ENCODE data around the gene SEMA3F.
"Not testable (repeated sequence)": the region's sequence is repeated elsewhere in the genome, so short reads cannot be mapped to it uniquely, and the experiment has no call there.

Gene SEMA3F

DNA sequence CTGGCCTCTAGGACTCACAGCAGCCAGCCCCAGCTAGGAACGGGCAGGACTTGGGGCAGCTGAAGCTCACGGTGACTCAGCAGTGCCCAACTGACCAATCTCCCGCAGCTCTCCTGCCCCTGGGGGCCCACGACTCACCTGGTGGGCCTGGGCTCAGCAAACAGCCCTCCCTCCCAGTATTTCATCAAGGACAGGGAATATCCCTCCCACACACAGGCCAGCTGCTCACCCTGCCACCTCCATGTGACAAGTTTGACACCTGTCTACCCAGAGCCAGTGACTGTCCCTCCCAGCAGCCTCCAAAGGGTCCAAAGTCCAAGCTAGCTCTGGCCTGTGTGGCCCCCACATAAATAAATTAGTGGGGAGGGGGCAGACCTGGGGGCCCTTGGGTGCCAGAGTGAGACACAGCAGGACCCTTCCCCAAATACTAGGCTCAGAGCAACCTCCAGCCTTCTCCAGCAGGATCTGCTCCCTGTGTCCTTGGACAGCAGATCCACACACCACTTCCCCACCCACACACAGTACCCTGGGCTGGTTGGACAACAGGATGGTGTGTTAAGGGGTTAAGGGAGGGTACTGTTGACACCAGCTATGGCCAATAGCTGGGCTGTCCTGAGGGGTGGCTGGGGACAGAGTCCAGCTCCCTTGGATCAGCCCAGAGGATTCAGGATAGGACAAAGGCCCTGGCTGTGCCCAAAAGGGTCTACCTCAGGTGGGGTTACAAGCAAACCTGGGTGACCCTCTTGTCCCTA is 40.6 kb downstream of the SEMA3F start:
- DNase-seq = no peak

DNA sequence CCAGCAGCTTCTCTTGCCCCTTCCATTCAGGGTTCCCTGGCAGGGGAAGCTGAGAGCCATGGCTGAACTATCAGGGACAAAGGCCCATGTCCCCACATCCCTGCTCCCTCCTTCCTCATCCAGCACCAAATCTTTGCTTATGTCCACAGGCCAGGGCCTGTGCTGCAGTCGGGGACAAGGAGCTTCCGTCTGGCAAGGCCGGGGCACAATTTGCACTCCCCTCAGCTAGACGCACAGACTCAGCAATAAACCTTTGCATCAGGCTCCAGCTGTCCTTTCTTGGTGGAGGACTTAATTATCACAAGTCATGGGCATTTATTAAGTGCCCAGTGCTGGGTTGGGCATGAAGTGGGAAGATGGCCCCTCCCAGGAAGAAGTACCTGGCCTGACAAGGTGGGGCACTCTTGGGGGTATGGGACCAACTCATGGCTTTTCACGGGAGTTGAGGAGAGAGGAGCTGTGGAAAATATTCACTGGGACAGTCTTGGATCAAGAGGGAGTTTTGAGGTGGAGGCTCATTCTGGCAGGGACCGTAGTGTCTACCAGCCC is 41.2 kb downstream of the SEMA3F start:
- no peak for DNase-seq

DNA sequence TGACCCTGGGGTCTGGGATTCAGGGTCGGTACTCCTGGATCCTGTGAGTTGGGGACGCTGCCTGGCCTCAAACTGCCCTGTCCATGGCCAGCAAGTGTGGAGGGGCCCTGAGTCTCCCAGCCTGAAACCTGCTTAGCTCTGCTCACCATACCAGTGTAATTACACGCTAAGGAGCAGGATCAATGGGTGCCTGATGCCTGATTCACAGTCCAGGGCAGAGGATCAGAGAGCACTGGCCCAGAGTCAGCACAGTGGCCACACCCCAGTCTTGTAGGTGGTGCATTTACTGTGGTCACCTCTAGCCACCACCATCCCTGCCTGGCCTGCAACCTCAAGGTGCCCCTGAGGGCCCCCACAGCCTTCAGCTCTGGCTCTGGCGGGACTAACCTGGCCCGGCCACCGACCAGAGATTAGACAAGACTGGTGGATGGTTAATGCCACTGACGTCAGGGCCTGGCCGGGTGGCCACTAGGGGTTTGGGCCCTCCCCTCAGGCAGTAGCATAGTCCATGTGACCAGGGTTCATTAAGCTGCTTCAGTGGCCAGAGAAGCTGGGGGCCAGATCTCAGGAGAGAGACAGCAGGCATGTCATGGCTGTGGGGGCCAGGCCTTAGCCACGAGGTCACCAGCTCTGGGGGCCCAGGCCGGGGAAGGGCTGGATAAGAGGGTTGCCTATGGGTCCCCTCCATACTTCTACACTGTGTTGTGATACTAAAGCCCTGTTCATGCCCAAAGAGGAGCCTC is 46.6 kb downstream of the SEMA3F start:
- no peak for DNase-seq

DNA sequence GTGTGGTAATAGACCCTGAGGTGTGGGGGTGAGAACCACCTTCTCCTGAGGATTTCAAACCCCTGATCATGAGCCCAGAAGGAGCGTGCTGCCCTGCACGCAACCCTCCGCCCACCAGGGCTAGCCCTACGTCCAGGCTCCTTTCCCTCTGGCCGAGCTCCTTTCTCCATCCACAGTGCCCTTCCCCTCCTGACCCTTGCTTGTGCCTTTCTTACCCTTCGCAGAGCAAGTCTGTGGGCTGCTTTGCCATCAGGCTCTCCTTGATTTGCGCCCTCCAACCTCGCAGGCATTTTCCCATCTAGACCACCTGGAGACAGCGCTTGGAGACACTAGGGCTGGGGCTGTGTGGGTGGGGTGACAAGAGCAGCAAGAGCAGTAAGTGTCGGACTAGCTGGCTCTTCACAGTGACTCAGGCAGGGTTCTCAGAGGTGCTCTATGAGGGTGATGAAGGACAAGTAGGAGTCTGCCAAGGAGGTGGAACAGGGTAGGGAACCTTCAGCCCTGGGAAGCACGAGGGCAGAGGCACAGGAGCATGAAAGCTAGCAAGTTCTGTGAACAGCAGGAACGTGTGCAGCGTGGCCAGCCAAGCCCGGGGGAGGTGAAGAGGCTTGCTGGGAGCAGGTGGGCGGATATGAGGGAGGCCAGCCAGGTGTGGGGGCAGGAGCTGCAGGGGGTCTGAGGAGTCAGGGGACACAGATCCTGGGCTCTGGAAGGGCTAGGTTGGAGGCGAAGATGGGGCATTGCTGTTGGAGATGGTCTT is 47.4 kb downstream of the SEMA3F start:
- no peak for DNase-seq

DNA sequence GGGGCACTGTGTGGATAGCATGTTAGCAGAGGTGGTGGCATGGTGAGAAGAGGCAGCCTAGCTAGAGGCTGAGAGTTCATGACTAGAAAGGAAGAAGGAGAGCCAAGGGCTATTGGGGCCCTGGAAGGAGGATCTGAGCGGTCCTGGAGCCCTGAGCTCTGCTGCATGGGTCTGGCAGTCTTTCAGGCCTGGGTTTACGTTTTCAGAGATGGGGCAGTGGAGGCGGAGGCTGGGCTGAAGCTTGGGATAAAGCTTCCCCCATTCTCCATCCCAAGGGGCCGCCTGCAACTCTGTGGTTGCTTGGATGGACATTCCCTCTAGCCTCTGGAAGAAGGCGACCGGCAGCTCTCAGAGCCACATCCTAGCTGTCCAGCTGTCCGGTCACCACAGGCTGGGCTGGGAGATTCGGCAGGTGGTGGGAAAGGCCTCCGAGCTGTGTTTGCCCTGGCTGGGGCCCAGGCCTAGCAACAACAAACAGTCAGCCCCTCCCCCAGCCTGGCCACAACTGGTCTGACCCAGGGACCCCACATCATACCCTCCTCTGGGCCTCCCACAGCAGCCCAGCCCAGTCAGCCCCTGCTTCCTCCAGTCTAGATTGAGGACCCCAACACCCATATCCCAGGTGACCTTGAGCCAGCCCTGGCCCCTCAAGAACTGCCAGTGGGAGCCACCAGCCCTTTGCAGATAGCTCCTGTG is 48.1 kb downstream of the SEMA3F start:
- DNase-seq = no peak

DNA sequence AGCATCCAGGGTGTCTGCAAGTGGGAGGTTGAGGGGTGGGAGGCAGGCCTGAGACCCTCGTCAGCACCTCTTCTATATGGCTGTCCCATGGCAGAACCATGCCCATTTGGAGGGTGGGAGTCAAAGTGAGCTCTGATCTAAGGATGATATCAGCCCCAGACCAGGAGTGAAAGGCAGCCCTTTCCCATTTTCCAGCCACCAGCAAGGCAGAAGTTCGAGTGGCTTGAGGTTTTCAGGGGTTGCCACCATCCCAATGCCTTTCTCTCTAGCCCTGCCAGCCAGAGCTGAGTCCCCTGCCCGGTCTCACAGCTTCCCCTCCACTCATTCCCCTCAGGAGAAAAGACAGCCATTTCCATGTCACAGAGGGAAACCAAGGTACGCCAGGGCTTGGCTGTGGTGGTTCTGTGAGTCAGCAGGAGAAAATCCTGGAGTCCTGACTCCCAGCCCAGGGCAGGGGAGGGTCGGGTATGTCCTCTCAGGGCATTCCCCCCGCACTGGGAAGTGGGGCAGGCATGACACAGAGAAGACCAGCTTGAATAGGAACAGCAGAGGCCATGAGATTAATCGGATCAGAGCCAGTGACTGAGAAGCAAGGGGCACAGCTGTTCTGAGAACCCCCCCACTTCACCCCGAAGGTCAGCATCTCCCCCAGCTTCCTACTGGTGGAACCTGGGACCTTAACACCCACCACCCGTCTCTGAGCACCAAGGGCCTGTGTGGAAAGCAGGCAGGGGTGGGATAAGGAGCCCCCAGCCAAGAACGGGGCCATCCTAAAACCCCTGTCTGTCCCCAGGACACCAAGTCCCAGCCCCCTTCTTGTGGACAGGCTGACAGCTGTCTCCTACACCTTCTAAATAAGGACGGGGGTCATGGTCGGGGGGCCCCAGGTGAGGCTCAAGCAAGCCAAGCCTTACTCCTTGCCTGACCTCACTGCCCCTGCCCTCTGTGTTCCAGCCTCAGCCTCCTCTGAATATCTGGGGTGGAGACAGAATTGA is 49.0 kb downstream of the SEMA3F start:
- no peak for DNase-seq

DNA sequence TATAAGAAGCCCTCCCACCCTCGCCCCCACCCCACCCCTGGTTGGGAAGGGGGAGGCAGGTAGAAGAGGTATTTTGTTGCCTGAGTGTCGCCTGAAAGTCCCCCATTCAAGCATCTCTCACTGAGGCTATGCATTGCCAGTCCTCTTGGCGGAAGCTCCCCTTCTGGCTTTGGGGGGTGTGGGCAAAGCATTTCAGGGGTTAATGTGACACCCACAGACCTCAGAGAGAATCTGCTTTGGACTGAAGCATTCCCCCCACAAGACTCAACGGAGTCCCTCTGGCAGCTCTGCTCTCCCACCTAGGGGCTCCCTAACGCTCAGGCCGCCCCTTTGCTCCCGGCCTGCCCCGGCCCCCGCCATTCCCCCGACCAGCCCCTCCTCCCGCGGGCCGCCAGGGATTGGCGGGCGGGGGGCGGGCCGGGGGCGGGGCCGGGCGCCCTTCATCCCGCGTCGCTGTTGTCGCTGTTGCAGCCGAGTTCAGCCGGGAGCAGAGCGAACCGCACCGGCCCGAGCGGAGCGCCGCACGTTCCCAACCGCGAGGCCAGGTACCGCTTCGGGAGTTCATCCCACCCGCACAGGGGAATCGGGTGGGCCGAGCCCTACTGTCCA is 49.8 kb downstream of the SEMA3F start, which contains the start of gene SLC38A3:
TSS of gene SLC38A3 (plus strand) at position 468 of the 609 bp plus-strand sequence. CDS start 8,929 bp downstream, outside the sequence.
- DNase-seq = no peak

DNA sequence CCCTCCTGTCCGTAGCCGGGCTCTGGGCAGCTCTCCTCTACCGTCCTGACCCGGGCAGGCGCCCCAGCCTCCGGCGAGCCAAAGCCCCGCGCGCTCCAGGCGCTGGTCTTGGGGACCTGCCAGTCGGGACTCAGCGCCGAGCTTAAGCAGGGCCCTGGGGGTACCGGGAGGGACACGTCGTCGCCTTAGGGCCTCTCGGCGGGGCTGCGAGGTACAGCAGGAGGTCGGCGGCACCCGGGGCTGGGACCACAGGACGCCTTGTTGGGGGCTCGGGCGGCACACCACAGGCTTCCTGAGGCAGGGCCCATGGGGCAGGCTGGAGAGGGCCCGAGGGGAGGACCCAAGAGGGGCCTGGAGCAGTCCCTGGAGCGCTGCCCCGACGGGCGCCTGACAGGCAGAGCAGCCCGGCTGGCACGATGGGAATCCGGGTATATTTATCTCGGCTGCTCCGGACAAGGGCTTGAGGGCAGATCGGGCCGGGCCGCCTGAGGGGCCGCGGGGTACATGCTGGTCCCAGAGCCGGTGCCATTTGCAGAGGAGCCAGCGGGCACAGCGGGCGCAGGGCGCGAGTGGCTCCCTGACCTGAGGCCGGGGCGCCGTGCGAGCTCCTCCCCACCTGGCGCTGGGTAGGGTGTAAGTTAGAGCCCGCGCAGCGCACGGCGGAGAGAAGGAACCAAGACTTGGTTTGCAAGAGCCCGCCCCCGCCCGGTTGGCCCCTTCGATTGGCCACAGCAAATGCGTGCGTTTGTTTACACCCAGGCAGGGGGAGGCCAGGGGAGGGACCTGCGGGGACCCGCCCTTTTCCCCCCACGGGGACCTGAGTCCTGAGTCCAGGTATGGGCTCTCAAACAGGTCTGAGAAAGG is 50.5 kb downstream of the SEMA3F start:
- peak; percentile 11 for DNase-seq

DNA sequence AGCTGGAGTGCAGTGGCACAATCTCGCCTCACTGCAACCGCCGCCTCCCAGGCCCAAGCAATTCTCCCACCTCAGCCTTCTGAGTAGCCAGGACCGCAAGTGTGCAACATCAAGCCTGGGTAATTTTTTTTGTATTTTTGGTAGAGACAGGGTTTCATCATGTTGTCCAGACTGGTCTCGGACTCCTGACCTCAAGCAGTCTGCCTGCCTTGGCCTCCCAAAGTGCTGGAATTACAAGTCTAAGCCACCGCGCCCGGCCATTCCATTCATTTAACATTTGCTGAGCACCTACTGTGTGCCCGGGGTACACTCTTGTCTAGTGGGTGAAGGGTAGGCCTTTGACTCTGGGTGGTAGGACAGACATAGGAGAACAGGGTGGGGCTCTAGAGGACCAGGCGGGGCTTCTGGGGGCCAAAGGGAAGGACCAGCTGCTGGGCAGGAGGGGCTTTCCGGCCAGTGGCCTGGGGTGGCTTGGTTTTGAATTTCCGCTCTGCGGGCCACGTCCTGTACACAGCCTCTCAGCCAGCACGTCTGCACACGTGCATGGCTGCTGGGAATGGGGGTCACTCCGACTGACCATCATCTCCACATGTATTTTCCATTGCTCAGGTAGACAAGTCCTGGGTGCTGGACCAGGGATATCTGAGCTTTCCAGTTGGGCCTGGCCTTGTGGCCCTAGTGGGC is 52.4 kb downstream of the SEMA3F start:
- no peak for DNase-seq

DNA sequence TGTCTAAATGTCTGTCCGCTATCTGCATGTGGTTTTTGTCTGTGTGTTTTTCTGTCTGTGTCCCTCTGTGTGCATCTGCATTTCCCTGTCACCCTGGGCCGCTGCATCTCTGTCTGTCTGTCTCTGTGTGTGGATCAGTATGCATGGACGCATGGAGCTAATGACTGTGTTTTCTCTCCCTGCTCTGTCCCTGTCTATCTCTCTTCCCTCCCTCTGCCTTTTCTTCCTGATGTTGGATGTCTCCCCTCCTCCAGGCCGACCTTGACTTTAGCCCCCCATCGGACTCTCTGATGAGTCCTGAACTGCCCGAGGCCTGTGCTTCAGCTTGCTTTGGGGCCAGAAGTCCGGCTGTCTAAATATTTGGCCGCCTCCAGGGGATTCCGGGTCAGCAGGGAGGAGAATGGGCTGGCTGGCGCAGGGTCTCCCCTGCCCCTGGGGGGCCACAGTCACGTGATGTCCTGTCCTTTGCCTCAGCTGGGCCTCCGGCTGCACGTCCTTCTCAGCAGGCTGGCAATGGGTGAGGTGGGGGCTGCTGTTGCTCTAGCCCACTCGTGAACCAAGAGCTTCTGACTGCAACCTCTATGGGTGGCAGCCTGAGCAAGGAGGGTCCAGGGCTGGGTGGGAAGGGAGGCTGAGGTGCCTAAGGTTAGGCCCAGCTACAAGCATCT is 53.7 kb downstream of the SEMA3F start:
- DNase-seq = no peak

DNA sequence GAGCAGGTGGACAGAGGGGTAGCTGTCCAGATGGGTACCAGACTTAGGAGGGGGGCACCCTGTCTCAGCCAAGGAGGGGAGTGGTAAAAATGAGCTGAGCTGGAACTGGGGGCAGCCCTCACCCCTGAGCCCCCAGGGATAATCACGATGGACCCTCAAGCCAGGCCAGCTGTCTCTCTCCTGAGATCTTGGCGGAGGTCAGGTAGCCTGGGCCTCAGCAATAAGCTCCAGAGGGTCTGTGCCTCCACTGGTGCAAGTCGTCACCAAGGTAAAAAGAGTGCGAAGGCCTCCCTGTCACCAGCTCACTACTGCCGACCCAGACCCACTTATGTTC is 55.0 kb downstream of the SEMA3F start:
- no peak for DNase-seq

DNA sequence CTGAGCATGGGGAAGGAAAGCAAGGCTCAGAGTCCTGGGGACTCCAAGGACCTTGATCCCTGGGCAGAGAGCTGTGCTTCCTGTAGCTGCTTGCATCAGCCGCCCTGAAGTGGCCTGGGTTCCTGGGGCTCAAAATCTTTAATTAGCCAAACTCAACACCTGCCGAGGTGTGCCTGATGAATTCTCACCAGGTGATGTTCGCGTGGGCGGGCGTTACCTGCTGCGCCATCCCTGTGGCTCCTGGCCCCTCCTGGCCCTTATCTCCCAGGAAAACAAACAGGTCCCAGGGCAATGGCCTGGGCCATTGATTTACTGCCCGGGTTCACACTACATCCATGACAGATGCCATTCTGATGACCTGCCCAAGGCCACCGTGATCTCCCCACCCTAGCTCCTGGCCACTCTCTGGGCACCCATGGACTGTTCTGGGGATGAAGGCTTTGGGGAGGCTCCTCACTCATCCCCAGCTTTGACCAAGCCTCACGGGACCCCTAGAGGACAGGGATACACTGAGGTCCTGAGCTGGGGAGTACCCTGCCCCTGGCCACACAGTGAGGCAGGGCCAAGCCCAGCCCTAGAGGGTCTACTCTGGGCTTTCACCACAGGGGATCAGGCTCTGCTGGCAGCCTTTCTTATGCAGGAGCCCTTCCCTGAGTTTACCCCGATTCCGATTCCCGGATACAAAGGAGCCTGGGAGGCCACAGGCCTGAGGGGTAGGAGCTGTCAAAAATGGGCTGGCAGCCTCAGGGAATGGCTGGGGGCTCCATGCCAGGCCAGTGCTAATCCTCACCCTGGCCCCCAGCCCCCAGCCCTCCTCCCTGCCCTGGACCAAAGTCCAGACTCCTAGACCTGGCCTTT is 55.6 kb downstream of the SEMA3F start:
- DNase-seq = no peak

DNA sequence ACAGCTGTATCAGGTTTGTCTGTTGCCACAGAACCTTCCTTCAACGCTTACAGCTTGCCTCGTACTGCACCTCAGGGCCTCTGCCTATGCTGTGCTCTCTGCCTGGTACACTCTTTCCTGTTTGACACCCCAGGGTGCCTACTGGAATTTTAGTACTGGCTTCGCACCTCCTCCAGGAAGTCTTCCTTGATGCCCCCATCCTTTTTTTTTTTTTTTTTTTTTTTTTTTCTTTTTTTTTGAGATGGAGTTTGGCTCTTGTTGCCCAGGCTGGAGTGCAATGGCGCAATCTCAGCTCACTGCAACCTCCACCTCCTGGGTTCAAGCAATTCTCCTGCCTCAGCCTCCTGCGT is 56.2 kb downstream of the SEMA3F start:
- DNase-seq = not testable (repeated sequence)

DNA sequence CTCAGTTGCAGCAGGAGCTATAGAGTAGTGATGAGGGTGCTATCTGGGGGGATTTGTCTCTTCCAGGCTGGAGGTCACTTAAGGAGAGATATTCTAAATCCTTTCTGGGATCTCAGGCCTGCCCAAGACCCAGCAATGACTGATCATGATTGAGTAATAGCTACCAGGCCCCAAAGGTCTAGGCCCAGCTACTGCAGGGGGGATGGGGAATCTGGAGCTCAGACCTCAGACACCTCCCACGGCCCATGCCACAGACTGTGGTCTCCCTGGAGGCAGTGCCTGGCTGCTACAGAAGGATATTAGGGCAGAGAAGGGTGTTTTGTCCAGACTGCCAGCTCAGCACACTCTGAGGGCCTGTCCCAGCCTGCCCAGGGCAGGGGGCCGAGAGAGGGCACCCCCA is 56.8 kb downstream of the SEMA3F start:
- peak; percentile 28 for DNase-seq

DNA sequence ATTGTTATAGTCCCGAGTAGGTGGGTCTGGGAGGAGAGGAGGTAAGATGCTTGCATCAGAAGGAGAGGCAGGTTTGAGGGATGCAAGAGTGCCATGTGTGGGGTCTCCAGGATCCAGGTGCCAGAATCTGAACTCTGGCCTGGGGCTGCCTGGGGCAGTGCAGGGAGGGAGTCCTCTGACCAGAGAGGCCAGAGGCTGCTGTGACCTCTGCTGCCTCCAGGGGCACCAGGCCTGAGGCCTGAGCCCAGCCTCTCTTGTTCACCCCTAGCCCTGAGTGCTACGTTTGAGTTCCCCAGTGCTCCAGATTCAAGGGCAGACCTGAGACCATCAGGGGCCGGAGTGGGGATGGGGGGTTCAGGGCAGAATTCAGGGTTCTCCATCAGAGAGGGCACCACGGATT is 57.4 kb downstream of the SEMA3F start:
- DNase-seq = no peak

DNA sequence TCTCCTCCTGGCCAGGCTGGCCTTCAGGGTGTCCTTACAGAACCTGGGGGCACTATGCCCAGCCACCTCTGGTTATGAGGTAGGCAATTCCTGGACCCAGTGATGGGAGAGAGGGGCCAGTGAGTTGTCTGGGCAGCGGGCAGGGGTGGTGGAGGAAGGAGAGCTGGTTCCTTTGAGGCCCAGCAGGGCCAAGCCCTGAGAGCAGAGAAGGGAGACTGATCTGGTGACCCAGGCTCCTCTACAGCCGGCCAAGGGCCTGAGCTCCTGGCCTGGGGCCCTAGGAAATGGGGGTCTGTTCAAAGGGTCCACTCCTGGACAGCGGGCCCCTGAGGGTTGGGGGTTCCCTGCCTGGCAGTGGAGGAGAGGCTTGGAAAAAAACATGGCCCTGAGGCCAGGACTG is 57.8 kb downstream of the SEMA3F start:
- DNase-seq = no peak

DNA sequence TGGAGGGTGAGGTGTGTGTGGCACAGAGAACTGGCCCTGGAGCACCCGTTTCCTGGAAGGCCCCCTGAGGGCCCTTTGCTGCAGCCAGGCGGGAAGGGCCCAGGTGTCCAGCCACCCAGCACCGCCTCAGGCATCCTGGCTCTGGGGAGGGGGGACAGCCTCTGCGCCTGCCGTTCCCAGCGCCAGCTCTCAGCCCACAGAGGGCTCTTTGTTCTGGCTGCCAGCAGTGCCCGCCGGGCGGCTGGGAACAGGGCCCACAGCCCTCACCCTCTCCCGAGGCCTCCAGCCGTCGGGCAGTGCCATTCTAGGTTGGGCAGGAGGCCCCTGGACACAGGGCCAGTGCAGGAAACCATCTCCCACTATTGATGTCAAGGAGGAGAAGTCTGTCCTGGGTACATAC is 58.2 kb downstream of the SEMA3F start:
- no peak for DNase-seq

DNA sequence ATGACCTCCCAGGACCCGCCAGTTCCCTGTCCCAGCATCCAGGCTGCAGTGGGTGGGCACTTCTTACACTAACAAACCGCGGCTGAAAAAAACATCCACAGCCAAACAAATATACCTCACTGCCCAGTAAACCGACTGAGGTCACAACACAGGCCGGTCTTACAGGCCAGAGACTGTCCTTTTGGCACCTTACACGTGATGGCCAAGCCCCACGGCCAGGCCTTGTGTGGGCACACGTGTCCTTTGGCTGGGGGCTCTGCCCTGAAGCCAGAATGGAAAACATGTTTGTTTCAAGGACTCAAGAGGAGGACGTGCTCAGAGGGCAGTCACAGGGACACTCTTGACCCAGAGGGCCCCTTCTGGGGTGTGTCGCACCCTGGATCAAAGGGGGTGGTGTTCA is 59.7 kb downstream of the SEMA3F start:
- DNase-seq = no peak

Data from activated CD4-positive, alpha-beta T cell treated with anti-CD3 and anti-CD28 coated beads, Interleukin-2, amount 50 U/mL, for 16 hours (primary cell).